PC-3 (cell line): ENCODE data around the gene C7orf57. TPM values are rescaled to one million over a fixed set of nuclear protein-coding genes. Genes with fewer than 3 reads are reported as not detected.
"Not testable (repeated sequence)": the region's sequence is repeated elsewhere in the genome, so short reads cannot be mapped to it uniquely, and the experiment has no call there.

Experiments used
- ATAC-seq: fragments of 200-7000 bp; cut with Tn5 transposase; 2 replicates; pipeline ENCODE4 v1.9.1; 2020; ENCODE audit warnings: mild to moderate bottlenecking, moderate library complexity
- Bru-seq: library from RNA; stranded (reverse); fragments of 400-500 nt; gene quantifications from one replicate; lab custom pipeline; 2021; lab: Mats Ljungman, UMichigan
- BruChase-seq, 2 experiments: library from RNA; stranded (reverse); fragments of 400-500 nt; gene quantifications; one replicate each; lab custom pipeline; 2021; lab: Mats Ljungman, UMichigan
- BruUV-seq: library from RNA; stranded (reverse); fragments of 400-500 nt; replicated peaks from 2 replicates; lab custom pipeline; 2021; lab: Mats Ljungman, UMichigan
- CTCF ChIA-PET: fragments of 300-600 bp; sonication (Branson Sonifier 250); formaldehyde crosslinking; loops from one replicate; lab custom pipeline; 2022; ENCODE audit warnings: antibody characterized with exemption; lab: Charles Lee
- POLR2A ChIA-PET: fragments of 300-600 bp; sonication (Branson Sonifier 250); formaldehyde crosslinking; loops from one replicate; lab custom pipeline; 2022; ENCODE audit warnings: antibody characterized with exemption; ENCODE audit not compliant: unreplicated experiment; lab: Charles Lee
- DNase-seq: peaks from one replicate; pipeline ENCODE4 v3.0.0-alpha.2; 2015
- H2AFZ ChIP-seq: fragments of 300-600 bp; sonication (generic); 2 replicates; pipeline ENCODE4 v1.6.0; 2016; ENCODE audit warnings: antibody characterized with exemption, low read length
- H3F3A ChIP-seq: fragments of 300-600 bp; sonication (generic); one replicate; pipeline ENCODE4 v1.6.0; 2017; ENCODE audit warnings: antibody characterized with exemption, low read length, control low read depth, mild to moderate bottlenecking; ENCODE audit not compliant: unreplicated experiment
- H3K27ac ChIP-seq: fragments of 300-600 bp; sonication (generic); 2 replicates; pipeline ENCODE4 v1.5.1; 2016; ENCODE audit warnings: mild to moderate bottlenecking, low read length
- H3K27me3 ChIP-seq: fragments of 300-600 bp; sonication (generic); 2 replicates; pipeline ENCODE4 v1.6.1; 2016; ENCODE audit warnings: low read length, mixed read lengths
- H3K36me3 ChIP-seq: fragments of 300-600 bp; sonication (generic); 2 replicates; pipeline ENCODE4 v1.6.1; 2016; ENCODE audit warnings: low read depth, mixed run types, low read length, mixed read lengths
- H3K4me1 ChIP-seq: fragments of 300-600 bp; sonication (generic); 2 replicates; pipeline ENCODE4 v1.5.1; 2016; ENCODE audit warnings: low read length; ENCODE audit not compliant: insufficient read depth
- H3K4me2 ChIP-seq: fragments of 300-600 bp; sonication (generic); 2 replicates; pipeline ENCODE4 v1.6.0; 2016; ENCODE audit warnings: low read length
- H3K4me3 ChIP-seq: fragments of 300-600 bp; sonication (generic); 2 replicates; pipeline ENCODE4 v1.5.1; 2016; ENCODE audit warnings: mild to moderate bottlenecking, low read length, mixed read lengths
- H3K79me2 ChIP-seq: fragments of 300-600 bp; sonication (generic); 2 replicates; pipeline ENCODE4 v1.6.1; 2017; ENCODE audit warnings: low read length, mixed read lengths
- H3K9ac ChIP-seq: fragments of 300-600 bp; sonication (generic); 2 replicates; pipeline ENCODE4 v1.6.0; 2016; ENCODE audit warnings: mild to moderate bottlenecking, low read length
- H3K9me2 ChIP-seq: fragments of 300-600 bp; sonication (generic); replicated peaks from 2 replicates; pipeline ENCODE4 v1.6.1; 2016; ENCODE audit warnings: mixed run types, low read length, mixed read lengths
- H3K9me3 ChIP-seq: fragments of 300-600 bp; sonication (generic); 2 replicates; pipeline ENCODE4 v1.6.1; 2016; ENCODE audit warnings: low read length, mixed read lengths
- H4K20me1 ChIP-seq: fragments of 300-600 bp; sonication (generic); 2 replicates; pipeline ENCODE4 v1.6.1; 2016; ENCODE audit warnings: low read length, mixed read lengths
- EZH2 ChIP-seq: fragments of 300-600 bp; sonication (generic); IDR thresholded peaks from one replicate; pipeline ENCODE4 v1.6.1; 2017; ENCODE audit warnings: antibody characterized with exemption, mild to moderate bottlenecking, low read length; ENCODE audit not compliant: unreplicated experiment
- EZH2phosphoT487 ChIP-seq: fragments of 300-600 bp; sonication (generic); IDR thresholded peaks from 2 replicates; pipeline ENCODE4 v1.6.1; 2018; ENCODE audit warnings: mild to moderate bottlenecking, antibody characterized with exemption, low read length, borderline replicate concordance
- intact Hi-C: fragments of 100-400 bp; cut with micrococcal nuclease; formaldehyde crosslinking; loops from 2 replicates; pipeline ENCODE4 v1.9.0; 2023
- long read RNA-seq: library from polyadenylated mRNA; unstranded; transcript quantifications from one replicate; pipeline ENCODE4 v2.0.0, GENCODE V29; 2021; ENCODE audit not compliant: unreplicated experiment
- total RNA-seq: library from RNA; depleted of rRNA; stranded (reverse); fragments of >200 nt; gene quantifications from 2 replicates; pipeline ENCODE4 v1.2.3, GENCODE V29; 2014; rRNA removed
- TF ChIP-seq, protein P1 (sequence below): fragments of 300-600 bp; sonication (generic); conservative IDR thresholded peaks from 2 replicates; pipeline ENCODE4 v1.5.1; 2017; ENCODE audit warnings: antibody characterized with exemption, low read depth, mild to moderate bottlenecking, low read length

C7orf57 gene
- 0.15 TPM in 1 of 2 replicates, not detected in the other for total RNA-seq
- Bru-seq, nascent RNA: percentile 25 among the genes with signal in this experiment
- BruChase-seq, experiment 1, labeled RNA remaining after a 6-hour chase: percentile 18 among the genes with signal in this experiment
- percentile 19 among the genes with signal in this experiment for BruChase-seq, experiment 2, labeled RNA remaining after a 2-hour chase
- long read RNA-seq: 0 reads

DNA sequence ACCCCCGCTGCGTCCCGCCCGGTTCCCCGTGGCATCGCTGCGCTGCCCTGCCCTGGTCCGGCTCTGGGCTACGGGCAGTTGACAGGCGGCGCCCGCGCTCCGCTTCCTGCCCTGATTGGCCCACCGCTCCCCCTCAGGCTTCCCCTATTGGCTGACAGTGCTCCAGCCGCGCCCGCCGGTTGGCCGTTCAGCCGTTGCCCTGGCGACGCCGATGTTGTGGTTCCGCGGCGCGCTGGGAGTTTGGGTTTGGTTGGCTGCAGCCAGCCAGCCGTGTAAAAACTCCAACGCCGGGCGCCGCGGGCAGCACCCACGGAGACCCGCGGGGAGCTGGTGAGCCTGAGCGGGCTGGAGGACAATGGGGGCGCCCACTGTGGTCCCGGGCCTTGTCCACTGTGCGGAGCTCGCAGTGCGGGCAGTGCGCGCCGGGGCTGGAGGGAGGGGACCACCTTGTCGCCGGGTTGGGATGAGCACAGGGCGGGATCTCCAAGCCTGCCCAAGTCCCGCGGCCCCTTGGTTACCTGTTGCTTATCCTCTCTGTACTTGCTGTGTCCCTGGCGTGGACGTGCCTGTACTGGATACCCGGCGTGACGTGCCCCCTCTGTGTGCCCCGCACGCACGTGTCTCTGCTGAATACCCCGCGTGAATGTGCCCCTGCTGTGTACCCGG, at the start of gene C7orf57:
TSS of gene C7orf57 (plus strand) at position 243 of the 666 bp plus-strand sequence. CDS start 766 bp downstream, outside the sequence.
- DNase-seq (peak; percentile 83), ATAC-seq (peak; percentile 95)
- Histone ChIP-seq H3F3A (no peaks in the 10 kb centered on the region), H3K4me2 (peak within 1 kb of the TSS; percentile 100), H2AFZ (peak within 1 kb of the TSS; percentile 97), H3K9me3 (no peaks in the 10 kb centered on the region), H3K9me2 (no peaks in the 10 kb centered on the region), H3K79me2 (no peaks in the 10 kb centered on the region), H3K4me1 (peaks cover 10% of the 10 kb centered on the region), H3K27me3 (no peaks in the 10 kb centered on the region), H3K4me3 (peak within 1 kb of the TSS; percentile 74), H3K9ac (no peak within 1 kb of the TSS), H3K36me3 (no peaks in the 10 kb centered on the region), H4K20me1 (no peaks in the 10 kb centered on the region), H3K27ac (no peak within 1 kb of the TSS)
- intact Hi-C loops: loop anchor here (2.0 kb wide), 1 partner anchor 57 kb away; the partner anchor contains the start of gene HUS1
- ChIA-PET POLR2A (no interaction called here), CTCF (no interaction called here)
- no TSS peak for BruUV-seq
- TF ChIP-seq EZH2phosphoT487 (no peak), EZH2 (no peak)
- TF ChIP-seq, protein P1, sequence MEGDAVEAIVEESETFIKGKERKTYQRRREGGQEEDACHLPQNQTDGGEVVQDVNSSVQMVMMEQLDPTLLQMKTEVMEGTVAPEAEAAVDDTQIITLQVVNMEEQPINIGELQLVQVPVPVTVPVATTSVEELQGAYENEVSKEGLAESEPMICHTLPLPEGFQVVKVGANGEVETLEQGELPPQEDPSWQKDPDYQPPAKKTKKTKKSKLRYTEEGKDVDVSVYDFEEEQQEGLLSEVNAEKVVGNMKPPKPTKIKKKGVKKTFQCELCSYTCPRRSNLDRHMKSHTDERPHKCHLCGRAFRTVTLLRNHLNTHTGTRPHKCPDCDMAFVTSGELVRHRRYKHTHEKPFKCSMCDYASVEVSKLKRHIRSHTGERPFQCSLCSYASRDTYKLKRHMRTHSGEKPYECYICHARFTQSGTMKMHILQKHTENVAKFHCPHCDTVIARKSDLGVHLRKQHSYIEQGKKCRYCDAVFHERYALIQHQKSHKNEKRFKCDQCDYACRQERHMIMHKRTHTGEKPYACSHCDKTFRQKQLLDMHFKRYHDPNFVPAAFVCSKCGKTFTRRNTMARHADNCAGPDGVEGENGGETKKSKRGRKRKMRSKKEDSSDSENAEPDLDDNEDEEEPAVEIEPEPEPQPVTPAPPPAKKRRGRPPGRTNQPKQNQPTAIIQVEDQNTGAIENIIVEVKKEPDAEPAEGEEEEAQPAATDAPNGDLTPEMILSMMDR: no peak

DNA sequence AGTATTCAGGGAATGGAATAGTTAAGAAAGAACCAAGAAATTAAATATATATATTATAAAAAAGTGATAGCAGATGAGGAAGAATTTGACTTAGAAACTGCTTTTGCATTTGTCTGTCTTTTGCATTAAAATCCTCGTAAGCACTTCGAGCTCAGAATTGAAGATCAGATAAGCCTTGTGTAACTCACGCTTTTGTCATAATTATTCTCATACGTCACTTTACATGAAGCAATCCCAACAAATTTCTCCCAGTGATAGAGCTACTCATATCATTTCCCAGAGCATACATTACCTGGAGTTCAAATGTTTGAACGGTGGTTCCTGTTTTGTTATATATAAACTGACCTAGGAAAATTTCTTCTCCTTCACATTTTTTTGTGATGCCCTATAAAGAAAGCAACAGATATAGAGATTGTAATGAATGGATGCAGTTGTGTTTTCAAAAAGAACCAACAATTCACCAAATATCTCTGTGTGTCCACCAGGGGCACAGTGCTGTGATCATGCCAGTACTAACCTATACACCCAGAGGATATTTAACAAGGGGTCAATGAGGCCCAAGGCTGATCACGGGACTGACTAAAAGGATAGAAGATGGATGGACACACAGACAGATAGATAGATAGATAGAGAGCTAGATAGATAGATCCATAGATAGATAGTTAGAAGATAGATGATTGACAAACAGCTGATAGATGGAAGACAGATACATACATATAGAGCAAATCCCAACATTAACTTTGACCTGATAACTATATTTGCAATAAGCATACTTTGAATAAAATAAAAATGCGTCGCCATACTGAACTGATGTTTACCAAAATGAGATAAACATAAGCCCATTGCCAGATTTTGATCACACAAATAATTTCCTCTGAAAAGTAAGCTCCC, 46.6 kb upstream of the C7orf57 start:
- Histone ChIP-seq H3K9me3 (no peaks in the 10 kb centered on the region), H2AFZ (no peak overlapping the region), H3F3A (no peaks in the 10 kb centered on the region), H3K4me2 (no peak overlapping the region), H3K36me3 (no peaks in the 10 kb centered on the region), H3K4me3 (no peak overlapping the region), H3K4me1 (no peaks in the 10 kb centered on the region), H3K27me3 (no peaks in the 10 kb centered on the region), H3K9ac (no peak overlapping the region), H3K79me2 (no peaks in the 10 kb centered on the region), H3K27ac (no peak overlapping the region), H3K9me2 (no peaks in the 10 kb centered on the region), H4K20me1 (no peaks in the 10 kb centered on the region)
- CTCF ChIA-PET: no interaction called here
- ATAC-seq (peak; percentile 80), DNase-seq (peak; percentile 14)
- intact Hi-C loops: no loop called here
- BruUV-seq: no TSS peak
- POLR2A ChIA-PET: no interaction called here
- TF ChIP-seq, protein P1: peak; percentile 68
- no peak for TF ChIP-seq EZH2phosphoT487
- no peak for TF ChIP-seq EZH2

DNA sequence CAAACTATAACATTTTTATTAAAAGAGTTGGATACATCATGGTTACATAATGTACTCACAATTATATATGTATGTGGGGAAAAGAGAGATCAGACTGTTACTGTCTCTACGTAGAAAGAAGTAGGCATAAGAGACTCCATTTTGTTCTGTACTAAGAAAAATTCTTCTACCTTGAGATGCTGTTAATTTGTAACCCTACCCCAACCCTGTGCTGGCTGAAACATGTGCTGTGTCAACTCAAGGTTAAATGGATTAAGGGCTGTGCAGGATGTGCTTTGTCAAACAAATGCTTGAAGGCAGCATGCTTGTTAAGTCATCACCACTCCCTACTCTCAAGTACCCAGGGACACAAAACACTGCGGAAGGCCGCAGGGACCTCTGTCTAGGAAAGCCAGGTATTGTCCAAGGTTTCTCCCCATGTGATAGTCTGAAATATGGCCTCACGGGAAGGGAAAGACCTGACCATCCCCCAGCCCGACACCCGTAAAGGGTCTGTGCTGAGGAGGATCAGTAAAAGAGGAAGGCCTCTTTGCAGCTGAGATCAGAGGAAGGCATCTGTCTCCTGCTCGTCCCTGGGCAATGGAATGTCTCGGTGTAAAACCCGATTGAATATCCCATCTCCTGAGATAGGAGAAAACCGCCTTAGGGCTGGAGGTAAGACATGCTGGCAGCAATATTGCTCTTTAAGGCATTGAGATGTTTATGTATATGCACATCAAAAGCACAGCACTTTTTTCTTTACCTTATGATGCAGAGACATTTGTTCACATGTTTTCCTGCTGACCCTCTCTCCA, 45.5 kb upstream of the C7orf57 start:
- ATAC-seq: not testable (repeated sequence)

More for the DNA sequence above, 45.5 kb upstream of the C7orf57 start:
- H3K4me2 ChIP-seq, H3K79me2 ChIP-seq, intact Hi-C loops, H4K20me1 ChIP-seq, H2AFZ ChIP-seq, CTCF ChIA-PET, H3F3A ChIP-seq, H3K27ac ChIP-seq, H3K9me2 ChIP-seq, H3K36me3 ChIP-seq, POLR2A ChIA-PET, BruUV-seq, H3K4me1 ChIP-seq, H3K27me3 ChIP-seq, H3K4me3 ChIP-seq, H3K9ac ChIP-seq, H3K9me3 ChIP-seq, DNase-seq: not testable (repeated sequence)
